Suprapubic skin (tissue), 4 donors: ENCODE measurements around the gene LRRTM3.

Experiments
- CTCF ChIP-seq, 2 donors: fragments of 200-600 bp in 1 of 2; fragments of 450-650 bp in 1 of 2; sonication (generic) in 1 of 2; IDR thresholded peaks; one replicate each; pipeline ENCODE4 v1.5.1; 2016 to 2019; ENCODE audit warnings: antibody characterized with exemption in 2 of 2, mild to moderate bottlenecking in 1 of 2, moderate library complexity in 1 of 2
- EP300 ChIP-seq: sonication (generic); formaldehyde crosslinking; IDR thresholded peaks from one replicate; pipeline ENCODE4 v1.6.1; 2017; ENCODE audit warnings: antibody characterized with exemption
- POLR2A ChIP-seq, 2 donors: fragments of 450-650 bp; IDR thresholded peaks; one replicate each; pipeline ENCODE4 v1.6.1; 2017; ENCODE audit warnings: antibody characterized with exemption in 2 of 2, mild to moderate bottlenecking in 2 of 2, moderate library complexity in 2 of 2
- POLR2AphosphoS5 ChIP-seq, 3 donors: sonication (generic); formaldehyde crosslinking; IDR thresholded peaks; one replicate each; pipeline ENCODE4 v1.6.1; 2017; ENCODE audit warnings: antibody characterized with exemption in 3 of 3

- no peak for TF ChIP-seq CTCF (IDR thresholded peaks at IDR 0.05)
- TF ChIP-seq POLR2A (IDR thresholded peaks at IDR 0.05): no peak
- TF ChIP-seq POLR2AphosphoS5 (IDR thresholded peaks at IDR 0.05): no peak
- no peak for TF ChIP-seq EP300
These were observed 150.3 kb downstream of the LRRTM3 start for GRCh38 chr10:67076144-67076543.
